GM19035 (cell line): Measurements from ENCODE around the gene CDC37.
A peak's percentile ranks its signal among the peaks of the same experiment; 100 is the strongest.
"Not testable (repeated sequence)": the region's sequence is repeated elsewhere in the genome, so short reads cannot be mapped to it uniquely, and the experiment has no call there.

Source experiments
- ATAC-seq: cut with Tn5 transposase; IDR thresholded peaks from one replicate; pipeline ENCODE4 v1.9.1; 2021; ENCODE audit not compliant: unreplicated experiment

Gene CDC37

DNA sequence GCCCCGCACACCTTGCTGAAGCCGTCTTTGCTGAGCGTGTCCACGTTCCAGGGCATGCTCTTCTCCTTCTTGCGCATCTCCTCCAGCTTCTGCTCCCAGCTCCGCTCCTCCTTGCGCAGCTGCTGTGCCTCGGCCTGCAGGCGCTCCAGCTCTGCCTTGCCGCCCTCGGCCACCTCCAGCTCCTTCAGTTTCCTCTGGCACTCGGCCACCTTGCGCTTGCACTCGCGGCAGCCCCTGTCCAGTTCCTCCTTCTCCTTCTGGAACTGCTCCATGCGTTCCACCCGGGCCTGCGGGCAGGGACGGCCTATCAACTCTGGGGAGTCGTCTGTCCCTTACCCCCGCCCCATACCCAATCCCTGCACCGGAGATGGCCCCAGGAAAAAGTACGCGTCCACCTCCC lies 7.4 kb downstream of the CDC37 start:
- ATAC-seq = no peak

DNA sequence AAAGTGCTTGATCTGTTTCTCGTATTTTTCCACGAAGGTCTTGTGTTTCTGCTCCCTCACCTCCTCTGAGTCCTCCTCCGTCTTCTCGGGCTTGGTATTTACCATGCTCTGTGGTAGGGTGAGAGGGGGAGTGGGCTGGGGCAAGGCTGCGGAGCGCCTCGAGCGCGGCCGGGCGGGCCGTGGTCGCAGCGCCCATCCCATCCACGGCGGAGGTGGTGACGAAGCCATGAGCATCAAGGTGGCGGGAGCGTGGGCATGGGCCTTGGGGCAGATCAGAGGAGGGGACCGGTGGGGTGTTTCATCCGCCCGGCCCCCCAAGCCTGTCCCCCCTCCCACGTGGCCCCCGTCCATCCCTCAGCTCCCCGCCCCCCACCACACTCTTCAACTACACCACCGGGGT lies 7.9 kb downstream of the CDC37 start:
- no peak for ATAC-seq

GRCh38 chr19:10395003-10395402 lies 8.3 kb downstream of the CDC37 start:
- ATAC-seq = no peak

GRCh38 chr19:10393137-10393536 lies 10.2 kb downstream of the CDC37 start:
- ATAC-seq = no peak

- no peak for ATAC-seq
Observed at GRCh38 chr19:10392120-10392519, 11.2 kb downstream of the CDC37 start.

- ATAC-seq = no peak
Observed at GRCh38 chr19:10390652-10391286, 12.6 kb downstream of the CDC37 start.

DNA sequence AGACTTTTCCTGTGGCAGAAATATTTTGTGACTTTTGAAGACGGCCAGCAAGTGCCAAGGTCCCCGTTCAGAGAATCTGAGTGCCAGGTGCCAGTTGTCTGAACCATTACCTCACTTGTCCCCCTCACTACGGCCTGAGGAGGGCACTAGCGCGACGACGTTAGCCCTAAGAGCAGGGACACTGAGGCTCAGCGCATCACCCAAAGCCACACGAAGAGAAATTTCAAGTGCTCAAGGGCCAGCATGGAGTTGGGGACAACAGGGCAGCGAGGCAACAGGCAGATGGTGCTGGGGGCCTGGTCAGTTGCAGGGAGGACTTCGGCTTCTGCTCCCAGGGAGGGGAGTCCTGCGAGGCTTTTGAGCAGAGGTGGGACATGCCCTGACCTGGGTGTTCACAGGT lies 13.5 kb downstream of the CDC37 start:
- ATAC-seq = no peak

- ATAC-seq = no peak
Observed at GRCh38 chr19:10388957-10389356, 14.4 kb downstream of the CDC37 start.

DNA sequence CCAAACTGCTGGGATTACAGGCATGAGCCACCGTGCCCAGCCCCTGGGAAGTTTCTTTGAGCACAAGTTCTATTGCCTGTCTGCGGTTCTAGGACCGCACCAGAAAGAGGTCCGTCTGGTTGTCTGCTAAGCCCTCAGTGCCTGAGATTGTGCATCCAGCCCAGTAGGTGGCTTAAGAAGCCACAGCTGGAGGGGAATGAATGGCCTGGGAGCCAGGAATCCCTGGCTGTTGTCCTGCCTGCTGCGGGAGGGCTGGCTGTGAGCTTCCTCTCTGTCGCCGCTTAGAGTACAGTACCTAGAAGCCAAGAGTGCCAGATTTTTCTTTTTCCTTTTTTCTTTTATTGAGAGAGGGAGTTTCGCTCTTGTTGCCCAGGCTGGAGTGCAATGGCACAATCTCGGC lies 18.8 kb downstream of the CDC37 start:
- no peak for ATAC-seq

DNA sequence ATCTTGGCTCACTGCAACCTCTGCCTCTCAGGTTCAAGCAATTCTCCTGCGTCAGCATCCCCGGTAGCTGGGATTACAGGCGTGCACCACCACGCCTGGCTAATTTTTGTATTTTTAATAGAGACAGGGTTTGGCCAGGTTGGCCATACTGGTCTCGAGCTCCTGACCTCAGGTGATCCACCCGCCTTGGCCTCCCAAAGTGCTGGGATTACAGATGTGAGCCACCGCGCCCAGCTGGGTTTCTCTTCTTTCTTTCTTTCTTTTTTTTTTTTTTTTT lies 20.2 kb downstream of the CDC37 start:
- not testable (repeated sequence) for ATAC-seq

- peak; percentile 91 for ATAC-seq
Observed at GRCh38 chr19:10380313-10381102, 22.8 kb downstream of the CDC37 start, which contains the start of gene TYK2. TSS of gene TYK2 (minus strand) at chr19:10380572. CDS start at chr19:10378406, 2,166 bp downstream.

DNA sequence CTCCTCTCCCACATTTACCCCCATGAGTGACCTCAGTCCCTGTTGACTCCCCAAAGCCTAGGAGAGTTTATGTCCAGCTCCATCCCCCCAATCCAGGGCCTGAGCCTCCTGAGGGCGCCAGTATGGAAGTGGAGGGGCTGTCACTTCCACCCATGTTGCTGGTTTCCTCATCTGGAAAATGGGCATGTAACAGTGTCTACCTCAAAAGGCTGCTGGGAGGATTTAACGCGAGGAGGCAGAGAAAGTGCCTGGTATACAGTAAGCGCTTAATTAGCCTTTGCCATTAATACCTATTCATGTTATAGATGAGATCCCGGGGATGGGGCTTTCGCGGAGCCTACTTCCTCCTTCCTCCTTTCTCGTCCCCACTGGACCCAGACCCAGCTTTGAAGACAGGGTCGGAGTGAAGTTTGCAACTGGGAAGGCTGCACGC lies 23.4 kb downstream of the CDC37 start:
- ATAC-seq = no peak

DNA sequence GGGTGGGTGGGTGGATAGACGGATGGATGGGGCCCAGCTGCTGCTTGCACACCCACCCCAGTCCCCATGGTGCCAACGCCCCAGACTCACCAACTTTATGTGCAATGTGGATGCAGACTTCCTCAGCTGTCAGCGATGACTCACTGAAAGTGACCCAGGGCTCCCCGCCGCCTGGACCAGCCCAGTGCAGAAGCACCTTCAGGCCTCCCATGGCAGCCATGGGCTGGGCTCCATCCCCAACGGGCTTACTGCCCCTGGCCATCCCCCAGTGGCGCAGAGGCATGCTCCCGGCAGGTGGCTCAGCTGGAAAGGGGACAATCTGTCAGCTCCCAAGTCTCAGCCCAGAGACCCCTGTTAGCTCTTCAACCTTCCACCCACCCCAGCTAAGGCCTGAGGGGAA lies 25.2 kb downstream of the CDC37 start:
- no peak for ATAC-seq

GRCh38 chr19:10377140-10377640 lies 26.2 kb downstream of the CDC37 start:
- ATAC-seq = not testable (repeated sequence)

- ATAC-seq = no peak
Observed at GRCh38 chr19:10374931-10375330, 28.4 kb downstream of the CDC37 start.

DNA sequence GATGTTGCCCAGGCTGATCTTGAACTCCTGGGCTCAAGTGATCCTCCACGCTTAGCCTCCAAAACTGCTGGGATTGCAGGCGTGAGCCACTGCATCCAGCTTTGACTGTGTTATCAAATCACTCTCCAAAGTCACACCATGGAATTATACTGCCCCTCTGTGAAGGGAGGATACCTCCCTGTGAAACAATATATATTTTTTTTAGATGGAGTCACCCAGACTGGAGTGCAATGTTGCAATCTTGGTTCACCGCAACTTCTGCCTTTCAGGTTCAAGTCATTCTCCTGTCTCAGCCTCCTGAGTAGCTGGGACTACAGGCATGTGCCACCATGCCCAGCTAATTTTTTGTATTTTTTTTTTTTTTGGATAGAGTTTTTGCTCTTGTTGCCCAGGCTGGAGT lies 30.7 kb downstream of the CDC37 start:
- ATAC-seq = no peak

DNA sequence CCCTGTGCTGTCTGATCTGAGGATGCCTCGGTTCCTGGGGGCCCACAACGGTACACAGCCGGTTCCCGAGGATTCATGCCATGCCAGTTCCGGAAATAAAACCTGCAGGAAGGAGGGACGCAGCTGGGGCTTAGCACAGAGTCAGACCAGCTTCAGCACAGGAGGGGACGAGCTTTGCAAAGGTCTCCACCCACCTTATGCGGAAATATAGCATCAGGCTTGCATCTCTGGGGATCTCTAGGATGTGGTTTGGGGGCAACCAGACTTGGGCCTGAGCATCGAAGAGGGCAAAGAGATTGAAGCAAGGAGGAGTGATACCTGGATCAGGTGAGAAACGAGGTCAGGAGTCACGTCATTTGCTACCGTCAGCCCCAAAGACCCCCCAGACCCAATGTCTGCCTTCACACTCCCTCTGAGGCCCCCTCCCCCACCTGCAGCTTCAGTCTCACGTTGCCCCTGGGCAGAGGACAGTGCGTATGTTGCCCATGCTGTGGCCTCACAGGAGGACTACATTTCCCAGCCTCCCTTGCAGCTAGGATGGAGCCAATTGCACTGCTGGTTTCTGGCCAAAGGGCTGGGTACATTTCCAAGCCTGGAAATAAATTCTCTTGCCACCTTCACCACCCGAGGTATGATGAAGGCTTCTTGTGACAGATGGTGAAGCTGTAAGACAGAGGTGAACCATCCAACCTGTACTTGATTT lies 35.1 kb downstream of the CDC37 start:
- ATAC-seq = no peak

DNA sequence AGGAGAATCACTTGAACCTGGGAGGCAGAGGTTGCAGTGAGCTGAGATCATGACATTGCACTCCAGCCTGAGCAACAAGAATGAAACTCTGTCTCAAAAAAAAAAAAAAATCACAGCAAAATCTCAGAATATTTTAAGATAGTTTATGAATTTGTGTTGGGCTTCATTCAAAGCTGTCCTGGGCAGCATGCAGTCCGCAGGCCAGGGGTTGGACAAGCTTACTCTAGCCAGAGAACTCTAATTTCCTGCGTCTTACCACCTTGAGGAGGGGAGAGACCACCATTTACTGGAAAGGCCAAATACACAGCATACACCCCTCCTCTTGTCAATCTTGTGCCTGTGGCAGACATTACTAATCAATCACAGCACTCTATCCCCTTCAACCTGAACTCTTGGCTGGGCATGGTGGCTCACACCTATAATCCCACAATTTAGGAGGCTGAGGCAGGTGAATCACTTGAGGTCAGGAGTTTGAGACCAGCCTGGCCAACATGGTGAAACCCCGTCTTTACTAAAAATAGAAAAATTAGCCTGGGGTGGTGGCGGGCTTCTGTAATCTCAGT lies 36.3 kb downstream of the CDC37 start:
- ATAC-seq = not testable (repeated sequence)

GRCh38 chr19:10365518-10365917 lies 37.8 kb downstream of the CDC37 start:
- ATAC-seq = no peak

DNA sequence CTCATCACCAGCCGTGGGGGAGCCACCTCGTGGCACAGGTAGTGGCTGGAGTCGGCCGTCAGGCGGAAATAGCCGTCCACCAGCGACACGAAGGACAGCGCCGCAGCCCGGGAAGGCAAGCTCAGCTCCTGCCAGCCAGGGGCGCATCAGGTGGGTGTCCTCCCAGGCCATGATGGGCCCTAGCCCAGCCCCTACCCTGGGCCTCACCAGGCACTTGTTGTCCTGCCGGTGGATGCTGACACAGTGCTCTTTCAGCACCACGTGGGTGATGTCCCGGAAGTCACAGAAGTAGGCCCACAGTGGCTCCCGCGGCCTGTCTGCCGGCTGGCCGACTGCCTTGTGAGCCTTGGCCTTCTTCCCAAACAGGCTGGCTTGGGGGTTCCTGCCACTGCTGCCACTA lies 38.7 kb downstream of the CDC37 start:
- ATAC-seq = no peak

DNA sequence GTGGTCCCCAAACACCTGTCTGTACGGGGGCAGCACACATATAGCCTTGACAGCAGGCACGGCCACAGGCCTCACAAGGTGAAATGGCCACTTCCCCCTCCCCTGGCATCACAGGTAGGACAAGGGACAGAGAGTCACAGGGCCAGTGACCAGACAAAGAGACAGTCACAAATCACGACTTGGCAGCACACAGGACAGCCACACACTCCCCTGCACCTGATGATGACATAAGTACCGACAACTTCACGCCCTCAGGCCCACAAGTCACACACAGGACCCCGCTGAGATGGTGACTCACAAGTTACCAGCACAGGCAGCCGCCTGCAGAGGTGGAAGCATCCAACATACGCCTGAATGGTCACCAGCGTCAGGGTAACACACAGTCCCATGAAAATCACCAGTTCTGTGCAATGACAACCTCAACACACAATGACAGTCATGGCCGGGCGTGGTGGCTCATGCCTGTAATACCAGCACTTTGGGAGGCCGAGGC lies 39.5 kb downstream of the CDC37 start:
- ATAC-seq = no peak
